Measurements from ENCODE around the gene RFXANK.

The RFXANK gene

DNA sequence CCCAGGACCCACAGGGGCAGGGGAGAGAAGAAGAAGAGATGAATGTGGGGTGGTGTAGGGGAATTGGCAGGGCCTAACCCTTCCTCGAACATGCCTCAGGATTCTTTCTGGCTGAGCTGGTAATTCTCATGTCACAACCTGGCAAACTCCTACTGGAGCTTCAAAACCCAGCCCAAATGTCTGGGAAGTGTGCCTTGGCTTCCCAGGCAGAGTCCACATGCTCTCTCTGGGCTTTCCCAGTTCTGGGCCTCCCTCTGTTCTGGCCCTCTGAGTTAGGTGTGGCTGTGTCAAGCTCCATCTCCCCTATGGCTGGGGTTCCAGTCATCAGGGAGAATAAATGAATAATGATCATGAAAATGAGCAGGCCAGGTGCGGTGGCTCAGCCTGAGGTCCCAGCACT lies 42.6 kb upstream of the RFXANK start:
- TF ChIP-seq ZFX (IDR thresholded peaks at IDR 0.05; ENCODE audit: borderline replicate concordance) = no peak
- no peak for TF ChIP-seq CTCF (IDR thresholded peaks at IDR 0.05)

DNA sequence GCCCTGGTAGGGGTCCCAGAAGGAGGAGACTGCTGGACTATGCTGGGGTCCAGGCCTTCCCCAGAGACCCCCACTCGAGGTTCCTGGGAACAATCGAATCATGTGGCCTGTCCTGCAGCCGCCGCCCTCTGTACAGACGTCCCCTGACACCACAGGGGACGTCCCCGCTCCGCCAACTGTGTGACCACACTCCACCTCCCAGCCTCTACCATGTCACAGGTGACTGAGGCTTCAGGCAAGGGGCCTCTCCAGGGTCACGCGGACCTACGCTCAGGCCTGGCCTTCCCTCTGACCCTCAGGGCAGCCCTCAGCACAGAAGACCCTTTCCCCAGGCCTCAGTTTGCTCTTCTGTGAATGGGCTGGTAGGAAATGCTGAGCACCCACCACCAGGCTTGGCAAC lies 40.6 kb upstream of the RFXANK start:
- TF ChIP-seq CTCF (IDR thresholded peaks at IDR 0.05) = no peak
- TF ChIP-seq ZFX (IDR thresholded peaks at IDR 0.05; ENCODE audit: borderline replicate concordance) = no peak
- no peak overlapping the region for H3K27ac ChIP-seq

More for the DNA sequence above, 42.6 kb upstream of the RFXANK start:
- H3K27ac ChIP-seq = no peak overlapping the region

GRCh38 chr19:19152668-19153384 lies 39.2 kb upstream of the RFXANK start:
- TF ChIP-seq ZFX (IDR thresholded peaks at IDR 0.05; ENCODE audit: borderline replicate concordance) = no peak
- no peak for TF ChIP-seq CTCF (IDR thresholded peaks at IDR 0.05)
- no peak overlapping the region for H3K27ac ChIP-seq

DNA sequence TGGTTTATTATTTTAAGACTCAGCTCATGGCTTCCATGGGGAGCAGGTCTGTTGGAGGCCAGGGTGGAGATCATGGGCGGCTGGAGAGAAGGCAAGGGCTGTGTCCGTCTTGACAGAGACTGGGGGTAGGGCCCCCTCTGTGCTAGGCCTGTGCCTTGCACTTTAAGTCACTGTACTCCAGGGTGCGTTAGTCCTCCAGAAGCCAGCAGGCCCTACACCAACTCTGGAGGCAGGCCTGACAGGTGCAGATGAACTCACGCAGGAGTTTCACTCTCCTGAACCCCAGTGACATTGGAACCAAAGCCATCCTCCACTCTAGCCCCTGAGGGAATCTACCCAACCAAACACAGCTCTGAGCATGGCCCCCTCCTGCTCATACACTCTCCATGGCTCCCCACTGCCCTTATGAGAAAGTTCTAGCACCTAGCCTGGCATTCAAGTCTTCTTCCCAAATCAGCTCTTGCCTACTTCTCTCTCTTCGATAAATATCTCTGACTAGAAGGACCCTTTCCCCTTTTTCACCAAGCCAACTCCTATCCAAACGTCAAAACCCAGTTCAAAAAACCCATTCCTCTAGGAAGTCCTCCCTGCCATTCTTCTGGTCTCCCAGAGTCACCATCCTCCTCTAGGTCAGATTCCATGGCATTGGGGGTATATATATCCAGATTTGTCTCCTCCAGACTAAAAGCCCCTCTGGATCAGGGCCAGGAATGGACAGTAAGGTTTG lies 37.1 kb upstream of the RFXANK start:
- no peak for TF ChIP-seq CTCF (IDR thresholded peaks at IDR 0.05)
- TF ChIP-seq ZFX (IDR thresholded peaks at IDR 0.05; ENCODE audit: borderline replicate concordance) = no peak
- no peak overlapping the region for H3K27ac ChIP-seq

GRCh38 chr19:19155495-19156219 lies 36.4 kb upstream of the RFXANK start:
- TF ChIP-seq CTCF (IDR thresholded peaks at IDR 0.05) (no peak), ZFX (IDR thresholded peaks at IDR 0.05; ENCODE audit: borderline replicate concordance) (no peak)
- H3K27ac ChIP-seq = no peak overlapping the region

DNA sequence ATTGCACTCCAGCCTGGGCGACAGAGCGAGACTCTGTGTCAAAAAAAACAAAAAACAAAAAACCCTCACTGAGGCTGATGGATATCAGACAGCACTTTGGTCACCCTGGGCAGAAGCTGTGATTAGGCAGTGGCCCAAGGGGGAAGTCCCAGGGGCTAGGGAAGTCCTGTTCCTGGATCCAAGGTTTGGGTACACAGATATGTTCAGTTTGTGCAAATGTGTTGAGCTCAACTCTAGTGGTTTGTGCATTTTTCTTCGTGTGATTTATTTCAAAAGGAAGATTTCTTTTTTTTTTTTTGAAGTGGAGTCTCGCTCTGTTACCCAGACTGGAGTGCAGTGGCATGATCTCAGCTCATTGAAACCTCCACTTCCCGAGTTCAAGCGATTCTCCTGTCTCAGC lies 34.2 kb upstream of the RFXANK start:
- no peak overlapping the region for H3K27ac ChIP-seq
- TF ChIP-seq CTCF (IDR thresholded peaks at IDR 0.05) = no peak
- no peak for TF ChIP-seq ZFX (IDR thresholded peaks at IDR 0.05; ENCODE audit: borderline replicate concordance)

Data from 22Rv1 (cell line).